Activated T-cell treated with anti-CD3 and anti-CD28 coated beads, Interleukin-2, amount 50 U/mL, for 4 hours (primary cell): Measurements from ENCODE around the gene GRID1. TPM values are rescaled to one million over a fixed set of nuclear protein-coding genes. Genes with fewer than 3 reads are reported as not detected.

ENCODE experiments used
- ATAC-seq, 2 donors: fragments of 200-7000 bp; cut with Tn5 transposase; one replicate each; pipeline ENCODE4 v1.10.0; 2021
- DNase-seq: peaks from one replicate; pipeline ENCODE4 v3.0.0-alpha.2; 2020
- H3K27me3 Mint-ChIP-seq: one replicate; pipeline ENCODE4 v1.8.0; 2021; ENCODE audit warnings: low read depth, mixed read lengths
- H3K36me3 Mint-ChIP-seq: one replicate; pipeline ENCODE4 v1.8.0; 2022; ENCODE audit warnings: mixed read lengths; ENCODE audit not compliant: insufficient read depth
- H3K4me1 Mint-ChIP-seq: one replicate; pipeline ENCODE4 v1.8.0; 2021; ENCODE audit warnings: low read depth, mixed read lengths
- H3K4me3 Mint-ChIP-seq: one replicate; pipeline ENCODE4 v1.8.0; 2021; ENCODE audit warnings: mild to moderate bottlenecking, moderate library complexity, mixed read lengths
- H3K9me3 Mint-ChIP-seq: one replicate; pipeline ENCODE4 v1.8.0; 2021; ENCODE audit warnings: mixed read lengths
- total RNA-seq, 3 donors: library from RNA; stranded (reverse); gene quantifications; one replicate each; pipeline ENCODE4 v1.2.1, GENCODE V29; 2021

The GRID1 gene
- total RNA-seq, 3 donors from 2014 or later, result not detected

DNA sequence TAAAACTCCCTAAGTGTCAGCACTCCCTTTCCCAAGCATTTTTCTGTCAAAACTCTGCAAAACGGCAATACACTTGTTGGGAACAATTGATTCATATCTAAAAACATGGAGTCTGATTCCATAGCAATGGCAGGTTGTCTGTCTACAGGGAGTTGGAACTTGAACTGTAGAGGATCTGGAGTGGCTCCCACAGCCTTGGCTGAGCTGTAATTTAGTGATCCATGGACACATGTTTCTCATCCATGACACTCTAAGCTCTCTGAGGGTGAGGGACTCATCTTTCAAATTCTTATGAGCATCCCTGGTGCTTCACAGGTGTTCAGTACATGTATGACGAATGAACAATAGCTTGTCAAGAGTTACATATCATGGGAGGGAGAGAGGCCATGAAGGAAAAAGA lies 466.1 kb downstream of the GRID1 start:
- Mint-ChIP-seq H3K27me3 (peaks cover 7% of the 10 kb centered on the region), H3K4me1 (no peaks in the 10 kb centered on the region), H3K4me3 (no peak overlapping the region), H3K9me3 (no peaks in the 10 kb centered on the region), H3K36me3 (no peaks in the 10 kb centered on the region)
- DNase-seq (no peak), ATAC-seq (no peak)

DNA sequence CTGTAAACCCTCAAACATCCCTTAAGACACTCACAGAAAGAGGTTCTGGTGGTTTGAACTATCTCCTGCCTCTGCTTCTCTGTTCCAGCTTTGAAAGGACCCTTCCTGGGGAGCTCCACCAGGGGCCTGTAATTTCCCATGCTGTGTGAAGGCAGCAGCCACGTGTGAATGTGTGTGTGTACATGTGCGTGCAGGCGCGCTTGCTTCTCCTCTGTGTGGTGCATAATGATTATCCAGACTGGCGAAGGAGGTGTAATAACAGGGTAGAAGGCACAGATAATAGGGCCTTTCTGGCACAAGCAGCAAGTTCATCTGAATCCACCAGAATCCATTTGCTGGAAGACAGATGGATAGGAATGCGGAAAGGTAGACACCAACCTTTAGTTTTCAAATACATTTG lies 466.5 kb downstream of the GRID1 start:
- ATAC-seq (no peak), DNase-seq (no peak)
- H3K4me1 Mint-ChIP-seq, result no peaks in the 10 kb centered on the region
- no peaks in the 10 kb centered on the region for H3K9me3 Mint-ChIP-seq
- peaks cover 9% of the 10 kb centered on the region for H3K27me3 Mint-ChIP-seq
- no peak overlapping the region for H3K4me3 Mint-ChIP-seq
- no peaks in the 10 kb centered on the region for H3K36me3 Mint-ChIP-seq

DNA sequence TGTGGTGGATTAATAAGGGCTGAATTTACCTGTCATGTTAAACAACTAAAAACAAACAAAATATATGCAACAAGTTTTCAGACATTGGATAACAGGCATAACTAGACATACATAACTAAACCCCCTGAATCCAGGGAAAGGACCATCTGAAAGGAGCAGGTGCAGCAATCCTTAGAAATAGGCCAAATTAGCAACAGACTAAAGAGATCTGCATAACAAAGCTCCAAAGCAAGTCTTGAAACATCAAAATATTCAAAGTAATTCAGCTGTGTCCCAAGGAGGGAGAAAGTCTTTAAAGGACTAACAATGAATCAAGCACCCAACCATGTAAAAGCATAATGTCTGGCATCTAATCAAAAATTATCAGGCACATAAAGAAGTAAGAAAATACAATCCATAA lies 475.1 kb downstream of the GRID1 start:
- H3K36me3 Mint-ChIP-seq, result no peaks in the 10 kb centered on the region

DNA sequence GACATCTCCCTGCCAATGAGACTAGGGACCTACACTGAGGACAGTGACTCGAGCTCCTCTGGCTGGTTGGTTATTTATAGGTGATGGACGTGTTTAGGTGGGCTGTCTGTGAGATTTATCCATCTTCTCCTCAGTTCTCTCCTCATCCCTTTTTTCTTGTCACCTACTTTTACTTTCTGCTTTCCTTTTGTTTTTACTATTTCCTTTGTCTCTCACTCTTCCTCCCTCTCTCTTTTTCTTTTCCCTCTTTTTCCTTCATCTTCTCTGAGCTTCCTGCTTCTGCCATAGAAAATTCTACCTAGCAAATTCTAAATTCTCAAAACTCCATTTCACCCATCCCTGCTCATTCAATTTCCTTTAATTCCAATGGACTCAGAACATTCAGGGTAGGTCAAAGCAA lies 478.0 kb downstream of the GRID1 start:
- ATAC-seq, result no peak
- H3K27me3 Mint-ChIP-seq, result peaks cover 7% of the 10 kb centered on the region
- no peak overlapping the region for H3K4me3 Mint-ChIP-seq
- no peak for DNase-seq
- H3K4me1 Mint-ChIP-seq, result no peaks in the 10 kb centered on the region
- no peaks in the 10 kb centered on the region for H3K36me3 Mint-ChIP-seq
- H3K9me3 Mint-ChIP-seq, result peaks cover 9% of the 10 kb centered on the region

More for the DNA sequence above, 475.1 kb downstream of the GRID1 start:
- H3K27me3 Mint-ChIP-seq, result peaks cover 10% of the 10 kb centered on the region
- no peak for ATAC-seq
- no peak for DNase-seq
- H3K9me3 Mint-ChIP-seq, result peaks cover 9% of the 10 kb centered on the region
- no peak overlapping the region for H3K4me3 Mint-ChIP-seq
- H3K4me1 Mint-ChIP-seq, result no peaks in the 10 kb centered on the region

DNA sequence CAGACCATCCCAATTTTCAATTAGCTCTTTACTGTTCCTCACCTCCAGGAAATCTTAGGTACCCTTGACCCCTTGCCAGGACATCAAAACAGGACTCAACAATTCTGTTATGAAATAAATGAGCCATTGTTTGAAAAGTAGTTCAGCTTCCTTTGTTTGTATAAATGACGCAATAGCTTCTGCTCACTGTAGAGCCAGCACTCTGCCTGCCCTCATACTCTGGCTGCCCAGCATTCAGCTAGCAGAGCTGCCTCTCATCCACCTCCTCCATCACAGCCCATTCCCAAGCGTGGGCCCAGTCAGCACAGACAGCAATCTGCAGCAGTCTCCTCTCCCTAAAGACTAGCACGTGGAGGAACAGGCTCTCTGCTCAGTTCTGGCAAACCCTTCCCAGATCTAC lies 478.6 kb downstream of the GRID1 start:
- H3K4me3 Mint-ChIP-seq, result no peak overlapping the region

DNA sequence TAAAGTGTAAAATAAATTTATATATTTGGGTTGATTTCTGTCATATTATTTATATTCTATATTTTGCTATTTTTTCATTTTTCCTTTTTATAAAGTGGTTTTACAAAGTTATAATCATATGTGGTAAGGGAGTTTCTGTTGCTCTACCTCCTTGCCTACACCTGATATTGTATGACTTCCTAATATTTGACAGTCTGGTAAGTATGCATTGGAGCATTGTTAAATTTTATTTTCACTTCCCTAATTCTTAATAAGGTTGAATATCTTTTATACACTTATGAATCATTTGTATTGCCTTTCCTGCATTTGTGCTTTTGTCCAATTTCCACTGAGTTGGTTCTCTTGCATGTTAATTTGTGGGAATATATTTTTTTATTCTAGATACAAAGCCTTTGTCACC lies 492.4 kb downstream of the GRID1 start:
- ATAC-seq (no peak), DNase-seq (no peak)
- Mint-ChIP-seq H3K9me3 (no peaks in the 10 kb centered on the region), H3K4me3 (no peak overlapping the region), H3K4me1 (no peaks in the 10 kb centered on the region), H3K27me3 (peaks cover 4% of the 10 kb centered on the region), H3K36me3 (no peaks in the 10 kb centered on the region)

More for the DNA sequence above, 478.6 kb downstream of the GRID1 start:
- Mint-ChIP-seq H3K36me3 (no peaks in the 10 kb centered on the region), H3K27me3 (peaks cover 7% of the 10 kb centered on the region), H3K4me1 (no peaks in the 10 kb centered on the region), H3K9me3 (peaks cover 9% of the 10 kb centered on the region)
- DNase-seq, result no peak
- ATAC-seq, result no peak

DNA sequence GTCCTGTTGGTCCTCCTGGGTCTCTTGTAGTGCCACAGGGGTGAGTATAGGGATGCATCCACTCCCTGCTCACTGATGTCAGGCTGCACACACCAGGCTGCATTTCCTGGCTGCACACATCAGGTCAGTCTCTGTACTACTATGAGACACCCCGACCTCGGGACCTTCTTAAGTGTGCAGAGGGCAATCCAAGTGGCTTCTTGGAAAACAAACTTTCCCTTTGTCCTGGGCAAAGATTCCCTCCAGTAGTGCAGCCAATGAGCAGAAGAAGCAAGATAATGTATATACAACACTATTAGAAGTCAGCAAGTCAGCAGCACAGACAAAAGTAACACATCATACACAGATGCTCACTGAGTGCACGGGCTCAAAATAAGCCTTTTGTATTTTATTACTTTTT lies 493.5 kb downstream of the GRID1 start:
- Mint-ChIP-seq H3K27me3 (peaks cover 3% of the 10 kb centered on the region), H3K9me3 (no peaks in the 10 kb centered on the region), H3K36me3 (no peaks in the 10 kb centered on the region), H3K4me1 (no peaks in the 10 kb centered on the region), H3K4me3 (no peak overlapping the region)
- DNase-seq (no peak), ATAC-seq (no peak)

DNA sequence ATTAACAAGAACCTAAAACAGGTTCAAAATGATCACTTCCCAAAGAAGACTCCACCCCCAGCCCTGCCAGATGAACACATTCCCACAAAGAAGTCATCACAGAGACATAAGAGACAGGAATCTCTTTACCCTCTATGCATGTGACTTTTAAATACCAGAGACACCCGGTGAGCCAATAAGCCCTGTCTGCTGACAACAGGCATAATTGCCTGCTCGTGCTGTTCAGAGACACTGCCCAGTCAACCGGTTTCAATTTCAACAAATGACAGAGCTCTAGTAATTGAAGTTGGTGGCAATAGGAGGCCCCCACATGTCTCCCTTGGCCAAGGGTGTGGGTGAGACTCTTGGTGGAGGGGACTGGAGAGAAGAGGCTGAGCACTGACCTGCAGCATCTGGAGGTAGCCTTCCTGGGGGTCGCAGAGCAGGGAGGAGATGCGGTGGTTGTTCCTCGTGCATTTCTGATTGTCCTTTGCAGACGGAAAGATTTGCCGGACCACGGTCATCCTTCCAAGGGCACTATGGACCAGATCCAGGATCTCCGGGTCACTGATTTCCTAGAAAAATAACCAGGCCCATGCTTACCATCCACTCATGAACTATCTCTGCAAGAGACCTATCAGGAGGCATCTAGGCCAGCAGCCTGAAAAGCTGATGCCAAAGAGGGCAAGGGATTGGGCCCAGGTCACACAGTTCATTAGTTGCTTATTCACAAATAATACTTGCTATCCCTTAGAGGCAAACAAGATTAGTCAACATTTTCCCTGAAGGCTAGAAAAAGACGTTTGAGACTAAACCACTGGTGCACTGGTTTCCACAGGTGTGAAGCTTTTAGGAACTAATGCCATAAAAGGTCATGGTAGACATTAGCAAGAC lies 497.7 kb downstream of the GRID1 start:
- ATAC-seq, result no peak
- H3K9me3 Mint-ChIP-seq, result no peaks in the 10 kb centered on the region
- H3K27me3 Mint-ChIP-seq, result peaks cover 4% of the 10 kb centered on the region
- H3K4me3 Mint-ChIP-seq, result no peak overlapping the region
- DNase-seq, result no peak
- H3K4me1 Mint-ChIP-seq, result no peaks in the 10 kb centered on the region
- no peaks in the 10 kb centered on the region for H3K36me3 Mint-ChIP-seq

DNA sequence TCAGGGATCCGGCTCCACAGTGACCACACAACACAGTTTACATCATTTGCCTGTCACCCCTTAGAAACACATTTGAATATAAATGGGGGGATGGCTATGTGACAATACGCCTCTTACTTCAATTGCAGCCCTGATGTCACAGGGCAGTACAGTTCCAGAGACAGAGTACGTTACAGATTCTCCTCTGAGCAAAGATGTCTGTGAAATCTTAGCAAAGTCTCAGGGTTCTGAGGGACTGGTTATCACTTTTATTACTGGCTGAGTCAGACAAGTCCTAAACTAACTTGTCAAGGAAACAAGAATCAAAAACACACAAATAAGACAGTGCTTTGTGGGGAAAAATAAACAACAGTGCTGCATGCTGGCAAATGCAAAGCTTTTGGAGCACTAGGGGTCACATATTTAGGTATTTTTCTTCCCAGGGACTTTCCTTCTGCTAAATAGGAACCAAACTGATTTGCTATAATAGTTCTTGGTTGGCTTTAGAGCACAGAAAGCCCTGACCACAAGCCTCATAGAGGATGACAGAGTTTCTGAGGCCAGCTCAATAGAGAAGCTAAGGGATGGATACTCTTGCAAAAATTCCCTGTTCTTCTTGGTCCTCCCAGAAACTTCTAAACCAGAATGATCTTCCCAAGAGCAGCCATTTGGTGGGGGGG lies 501.6 kb downstream of the GRID1 start:
- ATAC-seq (no peak), DNase-seq (no peak)
- H3K36me3 Mint-ChIP-seq, result no peaks in the 10 kb centered on the region
- H3K27me3 Mint-ChIP-seq, result peaks cover 14% of the 10 kb centered on the region
- H3K4me3 Mint-ChIP-seq, result no peak overlapping the region
- no peaks in the 10 kb centered on the region for H3K9me3 Mint-ChIP-seq
- no peaks in the 10 kb centered on the region for H3K4me1 Mint-ChIP-seq

DNA sequence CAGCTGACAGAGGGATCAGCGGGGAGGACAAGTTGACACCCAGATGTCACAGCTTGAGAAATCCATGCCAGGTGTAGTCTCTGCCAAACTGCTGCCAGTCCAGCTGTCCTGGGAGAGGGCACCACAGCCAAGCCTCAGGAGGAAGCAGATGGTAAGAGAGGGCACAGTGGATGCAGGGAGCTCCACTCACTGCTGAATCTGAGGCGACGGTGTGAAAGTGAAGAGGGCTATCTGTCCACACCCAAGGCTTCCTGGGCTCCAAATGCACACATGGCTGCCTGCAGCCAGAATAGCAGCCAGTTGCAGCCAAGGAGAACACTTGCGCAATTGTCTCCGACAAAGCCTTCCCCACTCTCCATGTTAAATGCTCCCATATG lies 502.4 kb downstream of the GRID1 start:
- H3K4me1 Mint-ChIP-seq, result no peaks in the 10 kb centered on the region
- no peaks in the 10 kb centered on the region for H3K9me3 Mint-ChIP-seq
- DNase-seq (no peak), ATAC-seq (no peak)
- peaks cover 14% of the 10 kb centered on the region for H3K27me3 Mint-ChIP-seq
- no peak overlapping the region for H3K4me3 Mint-ChIP-seq
- H3K36me3 Mint-ChIP-seq, result no peaks in the 10 kb centered on the region

DNA sequence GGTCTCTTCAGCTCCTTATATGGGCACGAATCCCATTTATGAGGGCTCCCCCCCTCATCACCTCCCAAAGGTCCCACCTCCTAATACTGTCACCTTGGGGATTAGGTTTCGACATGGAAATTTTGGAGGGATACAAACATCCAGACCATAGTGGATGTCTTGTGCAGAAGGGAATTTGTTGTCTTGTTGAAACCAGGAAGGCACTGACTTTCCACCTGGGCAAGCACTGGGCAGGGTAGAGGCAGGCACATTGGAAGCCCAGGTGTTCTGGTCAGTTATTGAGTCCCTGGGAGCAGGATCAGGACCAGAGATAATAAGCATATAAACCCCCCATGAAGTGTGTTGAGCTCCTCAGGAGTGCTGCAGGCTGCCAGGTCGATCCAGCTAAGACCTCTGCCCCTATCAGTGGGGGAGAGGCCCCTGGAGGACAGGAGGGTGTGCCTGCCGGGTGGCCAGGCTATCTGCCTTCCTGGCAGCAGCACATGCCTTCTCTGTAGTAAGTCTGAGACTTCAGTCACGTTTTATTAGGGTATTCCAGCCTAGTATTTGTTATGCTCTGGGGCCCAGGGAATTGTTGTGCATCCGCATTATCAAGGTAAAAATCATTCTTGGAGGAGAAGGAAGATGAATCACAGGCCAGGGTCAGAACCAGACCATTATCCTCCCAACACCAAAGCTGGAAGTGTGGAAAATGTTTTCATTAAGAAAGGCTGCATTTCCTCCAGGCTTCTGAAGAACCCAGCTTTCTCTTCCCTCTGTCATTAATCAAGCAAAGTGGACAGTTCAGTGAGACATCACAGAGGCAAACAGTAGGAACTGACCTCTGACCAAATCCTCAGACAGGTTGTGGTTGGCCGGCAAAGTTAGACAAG lies 503.1 kb downstream of the GRID1 start:
- Mint-ChIP-seq H3K27me3 (peaks cover 14% of the 10 kb centered on the region), H3K4me1 (no peaks in the 10 kb centered on the region), H3K9me3 (no peaks in the 10 kb centered on the region), H3K4me3 (no peak overlapping the region), H3K36me3 (no peaks in the 10 kb centered on the region)
- DNase-seq (no peak), ATAC-seq (no peak)

DNA sequence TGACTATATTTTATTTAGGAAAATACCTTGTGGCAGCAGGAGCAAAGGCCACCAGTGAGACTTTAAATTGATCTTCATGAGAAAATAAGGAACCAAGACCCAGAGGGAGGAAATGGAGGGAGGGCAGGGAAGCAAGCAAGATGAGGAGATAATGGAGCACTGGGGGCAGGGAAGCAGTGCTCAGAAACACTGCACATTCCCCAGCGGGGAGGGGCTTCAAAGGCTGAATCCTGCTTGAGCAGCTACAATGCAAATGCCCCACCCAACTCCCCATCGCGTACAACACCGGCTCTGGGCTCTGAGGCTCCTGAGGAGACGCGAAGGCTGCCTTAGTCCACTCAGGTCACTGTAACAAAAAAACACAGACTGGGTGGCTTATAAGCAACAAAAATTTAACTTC lies 503.8 kb downstream of the GRID1 start:
- no peak overlapping the region for H3K4me3 Mint-ChIP-seq
- peaks cover 14% of the 10 kb centered on the region for H3K27me3 Mint-ChIP-seq
- ATAC-seq (no peak), DNase-seq (no peak)
- H3K4me1 Mint-ChIP-seq, result no peaks in the 10 kb centered on the region
- no peaks in the 10 kb centered on the region for H3K36me3 Mint-ChIP-seq
- no peaks in the 10 kb centered on the region for H3K9me3 Mint-ChIP-seq

DNA sequence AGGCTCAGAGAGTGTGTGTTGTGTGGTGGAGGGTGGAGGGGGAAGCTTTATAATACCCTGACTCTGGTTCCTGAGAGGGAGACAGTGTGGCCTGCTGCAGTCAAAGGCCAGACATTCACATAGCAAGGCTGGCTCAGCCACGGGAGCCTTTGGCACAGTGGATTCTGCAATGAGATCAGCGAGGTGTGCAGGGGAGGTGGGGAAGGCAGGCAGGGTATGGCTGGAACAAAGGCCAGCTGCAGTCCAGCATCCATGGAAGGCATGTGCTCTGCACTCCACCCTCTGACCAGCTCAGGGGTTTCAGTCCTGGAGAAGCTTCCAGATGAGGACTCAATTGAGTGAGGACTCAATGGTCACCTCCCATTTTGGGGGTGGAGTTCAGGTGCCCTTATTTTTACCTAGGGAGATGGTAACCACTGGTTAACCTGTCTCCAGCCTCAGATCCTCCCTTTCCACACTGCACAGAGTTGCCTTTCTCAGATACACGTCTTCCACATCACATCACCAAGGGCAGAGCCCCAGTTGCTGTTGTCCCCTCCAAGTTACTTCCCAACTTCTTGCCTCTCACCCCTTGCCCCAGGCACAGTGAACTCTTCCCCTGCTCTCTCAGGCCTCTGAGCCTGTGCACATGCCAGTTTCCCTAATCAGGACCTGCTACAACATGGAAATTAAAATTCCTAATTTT lies 504.9 kb downstream of the GRID1 start:
- Mint-ChIP-seq H3K27me3 (peaks cover 14% of the 10 kb centered on the region), H3K4me1 (no peaks in the 10 kb centered on the region), H3K4me3 (no peak overlapping the region), H3K9me3 (no peaks in the 10 kb centered on the region), H3K36me3 (no peaks in the 10 kb centered on the region)
- DNase-seq (no peak), ATAC-seq (no peak)

DNA sequence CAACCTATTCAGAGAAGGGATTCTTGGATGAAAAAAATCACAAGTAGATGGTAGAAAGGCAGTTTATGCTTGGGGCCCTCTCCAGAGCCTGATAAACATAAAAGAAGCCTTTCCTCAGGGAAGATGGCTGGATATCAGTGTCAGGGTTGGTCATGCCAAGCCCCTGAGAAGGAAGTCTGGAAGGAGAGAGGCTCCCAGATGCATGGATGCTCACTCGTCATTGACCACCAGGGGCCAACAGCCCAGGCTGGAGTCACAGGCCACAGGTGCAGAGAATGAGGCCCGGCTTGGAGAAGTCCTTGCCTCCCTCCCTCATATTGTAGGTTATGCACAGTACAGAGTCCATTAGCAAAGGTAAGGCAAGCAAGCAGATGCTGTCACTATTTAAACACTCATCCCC lies 506.7 kb downstream of the GRID1 start:
- no peaks in the 10 kb centered on the region for H3K9me3 Mint-ChIP-seq
- DNase-seq, result no peak
- H3K36me3 Mint-ChIP-seq, result no peaks in the 10 kb centered on the region
- no peak for ATAC-seq
- H3K4me1 Mint-ChIP-seq, result no peaks in the 10 kb centered on the region
- H3K4me3 Mint-ChIP-seq, result no peak overlapping the region
- H3K27me3 Mint-ChIP-seq, result peaks cover 11% of the 10 kb centered on the region
